ENCODE data around the gene SPG11. TPM values are rescaled to one million over a fixed set of nuclear protein-coding genes. Genes with fewer than 3 reads are reported as not detected.

SPG11 gene
- total and polyA plus RNA-seq, 9 of the 15 experiments (the other 6 are each of a cell fraction or from before 2014, with no cell fraction given), result 23.3 to 71.2 (median 45.6) TPM

GRCh38 chr15:44670087-44670950 lies 6.9 kb upstream of the SPG11 start:
- Histone ChIP-seq H3K9ac (ENCODE audit: insufficient read depth in 1 of 2, low read depth in 2 of 2, low read length in 2 of 2) (no peak overlapping the region), H4K20me1 (replicated peaks; ENCODE audit: control insufficient read depth, insufficient read depth, low read length) (no peaks in the 10 kb centered on the region), H3K9me3 (replicated peaks; ENCODE audit: control insufficient read depth, insufficient read depth, low read depth, low read length) (no peaks in the 10 kb centered on the region), H3K79me2 (ENCODE audit: control insufficient read depth, insufficient read depth, low read length) (no peaks in the 10 kb centered on the region), H2AFZ (ENCODE audit: low read depth, low read length) (no peak overlapping the region), H3K9me1 (ENCODE audit: control insufficient read depth, insufficient read depth, low read length) (no peaks in the 10 kb centered on the region), H3K36me3 (ENCODE audit: control insufficient read depth, insufficient read depth, low read length) (no peaks in the 10 kb centered on the region), H3K4me3 (no peak overlapping the region), H3K27me3 (ENCODE audit: control insufficient read depth in 2 of 2, insufficient read depth in 2 of 2, low read length in 2 of 2) (no peaks in the 10 kb centered on the region), H3K27ac (ENCODE audit: extremely low read depth, low read depth, low read length) (no peak overlapping the region), H3K4me2 (ENCODE audit: insufficient read depth, low read length) (no peak overlapping the region), H3K4me1 (replicated peaks in 1 of 2; ENCODE audit: control insufficient read depth in 2 of 2, insufficient read depth in 2 of 2, low read length in 2 of 2) (peaks cover 7 to 9% of the 10 kb centered on the region in 2 experiments; a peak in 4 of 5 replicates)
- intact Hi-C loops (cut with micrococcal nuclease) (no loop called here), in situ Hi-C loops (cut with MboI) (no loop called here)
- WGBS (ENCODE audit: insufficient coverage, low coverage, missing lambda C conversion rate), result 66% methylated on average over 6 of the region's 6 CpGs
- no TSS peak for BruUV-seq (replicated peaks)
- ATAC-seq (no peak), FAIRE-seq (no peak), DNase-seq (ENCODE audit: extremely low read depth in 1 of 4, low spot score in 3 of 4) (peak in 1 of 4 experiments; percentile 2)
- ChIA-PET CTCF (ENCODE audit: low intra/inter-chr PET ratio) (no interaction called here), POLR2A (interaction anchor here (0.6 to 1.8 kb wide), 6 partner anchors 10 to 61 kb away, joined by 3 to 5 read pairs (median 4); no protein-coding TSS in a partner anchor)
- TF ChIP-seq TAF9B (IDR thresholded peaks at IDR 0.05; ENCODE audit: partially characterized antibody), result no peak
- no peak for TF ChIP-seq ZNF778 (CRISPR knock-in tag; IDR thresholded peaks at IDR 0.05)
- peak; percentile 73 for TF ChIP-seq CEBPB (tag; IDR thresholded peaks at IDR 0.05)
- no peak for TF ChIP-seq ATF7 (IDR thresholded peaks at IDR 0.05)
- peak; percentile 30; the same call in 1 of the 2 replicates for TF ChIP-seq SPI1 (IDR thresholded peaks at IDR 0.05; ENCODE audit: borderline replicate concordance, low read depth, low read length)

Data from K562 (cell line).